HepG2 (cell line): ENCODE results near the gene TRIM7. TPM values are rescaled to one million over a fixed set of nuclear protein-coding genes. Genes with fewer than 3 reads are reported as not detected.
A peak's percentile ranks its signal among the peaks of the same experiment; 100 is the strongest.

Source experiments
- AGO2 ChIP-seq: fragments of 200-400 bp; formaldehyde crosslinking; optimal IDR thresholded peaks from 2 replicates; pipeline ENCODE3; 2017; ENCODE audit warnings: mild to moderate bottlenecking, low read depth, low read length, moderate library complexity
- EHMT2 ChIP-seq: fragments of 200-600 bp; sonication (generic); IDR thresholded peaks from 2 replicates; pipeline ENCODE4 v1.7.0; 2017; ENCODE audit warnings: antibody characterized with exemption, low read depth, low read length, borderline replicate concordance
- ERF ChIP-seq: IDR thresholded peaks from 2 replicates; pipeline ENCODE4 v1.6.1; 2018; ENCODE audit warnings: missing biosample characterization, missing genetic modification reagents
- KDM1A ChIP-seq: IDR thresholded peaks from 2 replicates; pipeline ENCODE4 v1.6.1; 2016; ENCODE audit warnings: missing compliant biosample characterization
- MEF2D ChIP-seq: sonication (generic); formaldehyde crosslinking; IDR thresholded peaks from 2 replicates; pipeline ENCODE4 v1.5.1; 2020; ENCODE audit warnings: mild to moderate bottlenecking, missing genetic modification reagents
- NFAT5 ChIP-seq: sonication (generic); formaldehyde crosslinking; IDR thresholded peaks from 2 replicates; pipeline ENCODE4 v1.4.0; 2020; ENCODE audit warnings: missing genetic modification reagents
- NFIB ChIP-seq: sonication (generic); formaldehyde crosslinking; IDR thresholded peaks from 2 replicates; pipeline ENCODE4 v1.9.0; 2021; ENCODE audit warnings: missing genetic modification reagents, mild to moderate bottlenecking, borderline replicate concordance
- NR2C2 ChIP-seq: sonication (generic); formaldehyde crosslinking; IDR thresholded peaks from 2 replicates; pipeline ENCODE4 v1.4.0; 2020; ENCODE audit warnings: missing genetic modification reagents, mild to moderate bottlenecking, moderate library complexity, borderline replicate concordance
- ZFP36L2 ChIP-seq: sonication (generic); formaldehyde crosslinking; IDR thresholded peaks from 2 replicates; pipeline ENCODE4 v1.4.0; 2020; ENCODE audit warnings: missing genetic modification reagents
- ZNF207 ChIP-seq: fragments of 450-650 bp; IDR thresholded peaks from 2 replicates; pipeline ENCODE4 v1.6.1; 2016; ENCODE audit warnings: antibody characterized with exemption, borderline replicate concordance
- ZNF235 ChIP-seq: sonication (generic); formaldehyde crosslinking; IDR thresholded peaks from 2 replicates; pipeline ENCODE4 v1.8.1; 2023; ENCODE audit warnings: mild to moderate bottlenecking, missing genetic modification reagents, borderline replicate concordance
- ZNF337 ChIP-seq: sonication (generic); formaldehyde crosslinking; IDR thresholded peaks from 2 replicates; pipeline ENCODE4 v1.5.1; 2020; ENCODE audit warnings: missing genetic modification reagents, low read depth, mild to moderate bottlenecking, borderline replicate concordance
- ZNF432 ChIP-seq: sonication (generic); formaldehyde crosslinking; IDR thresholded peaks from 2 replicates; pipeline ENCODE4 v1.5.0; 2020; ENCODE audit warnings: missing genetic modification reagents, mild to moderate bottlenecking, borderline replicate concordance
- ZNF550 ChIP-seq: sonication (generic); formaldehyde crosslinking; IDR thresholded peaks from 2 replicates; pipeline ENCODE4 v1.4.0; 2020; ENCODE audit warnings: mild to moderate bottlenecking, missing genetic modification reagents, borderline replicate concordance
- ZNF556 ChIP-seq: sonication (generic); formaldehyde crosslinking; IDR thresholded peaks from 2 replicates; pipeline ENCODE4 v1.4.0; 2020; ENCODE audit warnings: mild to moderate bottlenecking, missing genetic modification reagents, borderline replicate concordance
- polyA plus RNA-seq, 8 experiments: library from polyadenylated mRNA; depleted of rRNA in 3 of 8; stranded (reverse) in 7 of 8; unstranded in 1 of 8; fragments of >200 nt; fragmentation: Illumina TruSeq in 4 of 8; extraction: Trizol in 4 of 8; gene quantifications; 2 replicates each; pipeline versions ENCODE4 v1.2.1 to v1.2.3, GENCODE V29; 2011 to 2016; ENCODE audit warnings: low read depth in 4 of 8, missing spikeins in 1 of 8, mixed read lengths in 1 of 8; ENCODE audit not compliant: insufficient read depth in 1 of 8
- total RNA-seq, 5 experiments: library from RNA; depleted of rRNA; stranded (reverse); fragments of >200 nt; fragmentation: Illumina TruSeq; extraction: Trizol; gene quantifications; 2 replicates each; pipeline ENCODE4 v1.2.3, GENCODE V29; 2016; ENCODE audit warnings: low read depth in 1 of 5
- TF ChIP-seq, protein P1 (sequence below), 2 experiments: sonication (generic) in 1 of 2; formaldehyde crosslinking in 1 of 2; IDR thresholded peaks; 2 replicates each; pipeline versions ENCODE4 v1.4.0 to v1.6.1; 2018 to 2020; ENCODE audit warnings: missing genetic modification reagents in 2 of 2, borderline replicate concordance in 1 of 2, low read depth in 1 of 2, mild to moderate bottlenecking in 1 of 2, missing biosample characterization in 1 of 2

Gene TRIM7
- total and polyA plus RNA-seq, 2 of the 13 experiments (the other 11 are each of a cell fraction or from before 2014, with no cell fraction given), result 0.13 TPM; not detected in 1

- TF ChIP-seq NFAT5 (CRISPR knock-in tag), result no peak
- no peak for TF ChIP-seq KDM1A (CRISPR knock-in tag)
- TF ChIP-seq MEF2D (CRISPR knock-in tag), result peak; percentile 82; the same call in 1 of the 2 replicates
- TF ChIP-seq ZNF337 (CRISPR knock-in tag), result no peak
- TF ChIP-seq ERF (CRISPR knock-in tag), result peak; percentile 77
- TF ChIP-seq EHMT2, result no peak
- peak; percentile 95; the same call in 1 of the 2 replicates for TF ChIP-seq ZNF556 (CRISPR knock-in tag)
- TF ChIP-seq ZNF550 (CRISPR knock-in tag), result no peak
- TF ChIP-seq NFIB (CRISPR knock-in tag), result no peak
- TF ChIP-seq, protein P1, sequence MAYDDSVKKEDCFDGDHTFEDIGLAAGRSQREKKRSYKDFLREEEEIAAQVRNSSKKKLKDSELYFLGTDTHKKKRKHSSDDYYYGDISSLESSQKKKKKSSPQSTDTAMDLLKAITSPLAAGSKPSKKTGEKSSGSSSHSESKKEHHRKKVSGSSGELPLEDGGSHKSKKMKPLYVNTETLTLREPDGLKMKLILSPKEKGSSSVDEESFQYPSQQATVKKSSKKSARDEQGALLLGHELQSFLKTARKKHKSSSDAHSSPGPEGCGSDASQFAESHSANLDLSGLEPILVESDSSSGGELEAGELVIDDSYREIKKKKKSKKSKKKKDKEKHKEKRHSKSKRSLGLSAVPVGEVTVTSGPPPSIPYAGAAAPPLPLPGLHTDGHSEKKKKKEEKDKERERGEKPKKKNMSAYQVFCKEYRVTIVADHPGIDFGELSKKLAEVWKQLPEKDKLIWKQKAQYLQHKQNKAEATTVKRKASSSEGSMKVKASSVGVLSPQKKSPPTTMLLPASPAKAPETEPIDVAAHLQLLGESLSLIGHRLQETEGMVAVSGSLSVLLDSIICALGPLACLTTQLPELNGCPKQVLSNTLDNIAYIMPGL (CRISPR knock-in tag; IDR thresholded peaks at IDR 0.05; ENCODE audit: borderline replicate concordance in 1 of 2, low read depth in 1 of 2), result peak; percentile 98 to 99
- TF ChIP-seq ZNF432 (CRISPR knock-in tag), result no peak
- TF ChIP-seq AGO2, result peak; percentile 34
- peak; percentile 70; the same call in 1 of the 2 replicates for TF ChIP-seq ZNF235
- no peak for TF ChIP-seq ZNF207
- peak; percentile 86 for TF ChIP-seq NR2C2
- no peak for TF ChIP-seq ZFP36L2 (CRISPR knock-in tag)
These were observed 13.3 kb downstream of the TRIM7 start (continued) for GRCh38 chr5:181191526-181192336.
